PC-3 (cell line): ENCODE results near the gene CFAP46.

ENCODE experiments used
- CTCF ChIP-seq: fragments of 300-600 bp; sonication (generic); conservative IDR thresholded peaks from 2 replicates; pipeline ENCODE4 v1.5.1; 2017; ENCODE audit warnings: antibody characterized with exemption, low read depth, mild to moderate bottlenecking, low read length
- EZH2phosphoT487 ChIP-seq: fragments of 300-600 bp; sonication (generic); IDR thresholded peaks from 2 replicates; pipeline ENCODE4 v1.6.1; 2018; ENCODE audit warnings: mild to moderate bottlenecking, antibody characterized with exemption, low read length, borderline replicate concordance

- TF ChIP-seq CTCF (no peak), EZH2phosphoT487 (no peak)
These were observed 81.8 kb downstream of the CFAP46 start for GRCh38 chr10:132860532-132860931.
